HepG2 (cell line): ENCODE results near the gene GALNT11. TPM values are rescaled to one million over a fixed set of nuclear protein-coding genes. Genes with fewer than 3 reads are reported as not detected.

Experiments
- BHLHE40 ChIP-seq: IDR thresholded peaks from 2 replicates; pipeline ENCODE4 v1.6.1; 2011; ENCODE audit warnings: low read length, improper control_type of control experiment
- CHCHD3 ChIP-seq: sonication (generic); formaldehyde crosslinking; IDR thresholded peaks from 2 replicates; pipeline ENCODE4 v1.8.0; 2022; ENCODE audit warnings: mild to moderate bottlenecking, missing genetic modification reagents, moderate library complexity
- DNMT1 ChIP-seq: sonication (generic); formaldehyde crosslinking; IDR thresholded peaks from 2 replicates; pipeline ENCODE4 v1.5.1; 2020; ENCODE audit warnings: mild to moderate bottlenecking, missing genetic modification reagents
- E2F1 ChIP-seq: sonication (generic); formaldehyde crosslinking; IDR thresholded peaks from 2 replicates; pipeline ENCODE4 v1.5.0; 2020; ENCODE audit warnings: missing genetic modification reagents
- FOXJ3 ChIP-seq: sonication (generic); formaldehyde crosslinking; IDR thresholded peaks from 2 replicates; pipeline ENCODE4 v1.4.0; 2020; ENCODE audit warnings: missing genetic modification reagents, mild to moderate bottlenecking, borderline replicate concordance
- GRHL1 ChIP-seq: sonication (generic); formaldehyde crosslinking; conservative IDR thresholded peaks from 2 replicates; pipeline ENCODE4 v1.8.0; 2022; ENCODE audit warnings: missing genetic modification reagents
- HNRNPUL1 ChIP-seq: fragments of 200-400 bp; formaldehyde crosslinking; IDR thresholded peaks from 2 replicates; pipeline ENCODE4 v1.6.1; 2017; ENCODE audit warnings: low read depth, mild to moderate bottlenecking, low read length, moderate library complexity
- JDP2 ChIP-seq: sonication (generic); formaldehyde crosslinking; IDR thresholded peaks from 2 replicates; pipeline ENCODE4 v1.8.1; 2022; ENCODE audit warnings: missing genetic modification reagents, borderline replicate concordance
- KLF15 ChIP-seq: sonication (generic); formaldehyde crosslinking; IDR thresholded peaks from 2 replicates; pipeline ENCODE4 v1.8.1; 2023; ENCODE audit warnings: borderline replicate concordance, mild to moderate bottlenecking, inconsistent platforms, missing genetic modification reagents, mixed read lengths
- MIER3 ChIP-seq: IDR thresholded peaks from 2 replicates; pipeline ENCODE4 v1.6.1; 2016; ENCODE audit warnings: missing compliant biosample characterization, borderline replicate concordance
- MTERF4 ChIP-seq: sonication (generic); formaldehyde crosslinking; IDR thresholded peaks from 2 replicates; pipeline ENCODE4 v1.8.0; 2023; ENCODE audit warnings: mild to moderate bottlenecking, missing genetic modification reagents
- PBX2 ChIP-seq: IDR thresholded peaks from 2 replicates; pipeline ENCODE4 v1.6.1; 2016; ENCODE audit warnings: control low read depth
- RBM39 ChIP-seq: fragments of 200-400 bp; formaldehyde crosslinking; IDR thresholded peaks from one replicate; pipeline ENCODE4 v1.6.1; 2018; ENCODE audit warnings: antibody characterized with exemption, mild to moderate bottlenecking, low read depth, low read length; ENCODE audit not compliant: poor library complexity, severe bottlenecking
- SCMH1 ChIP-seq: sonication (generic); formaldehyde crosslinking; IDR thresholded peaks from 2 replicates; pipeline ENCODE4 v1.9.0; 2021; ENCODE audit warnings: missing genetic modification reagents, mild to moderate bottlenecking, borderline replicate concordance
- ZBTB42 ChIP-seq: sonication (generic); formaldehyde crosslinking; IDR thresholded peaks from 2 replicates; pipeline ENCODE4 v1.5.0; 2020; ENCODE audit warnings: mild to moderate bottlenecking, missing genetic modification reagents
- ZFP36L2 ChIP-seq: sonication (generic); formaldehyde crosslinking; IDR thresholded peaks from 2 replicates; pipeline ENCODE4 v1.4.0; 2020; ENCODE audit warnings: missing genetic modification reagents
- ZKSCAN5 ChIP-seq: sonication (generic); formaldehyde crosslinking; IDR thresholded peaks from 2 replicates; pipeline ENCODE4 v1.5.1; 2020; ENCODE audit warnings: mild to moderate bottlenecking, missing genetic modification reagents
- ZNF432 ChIP-seq: sonication (generic); formaldehyde crosslinking; IDR thresholded peaks from 2 replicates; pipeline ENCODE4 v1.5.0; 2020; ENCODE audit warnings: missing genetic modification reagents, mild to moderate bottlenecking, borderline replicate concordance
- ZNF468 ChIP-seq: sonication (generic); formaldehyde crosslinking; IDR thresholded peaks from 2 replicates; pipeline ENCODE4 v1.8.0; 2022; ENCODE audit warnings: mild to moderate bottlenecking, moderate library complexity, missing genetic modification reagents
- ZNF510 ChIP-seq: sonication (generic); formaldehyde crosslinking; IDR thresholded peaks from 2 replicates; pipeline ENCODE4 v1.4.0; 2020; ENCODE audit warnings: low read depth, mild to moderate bottlenecking, missing genetic modification reagents
- ZNF557 ChIP-seq: sonication (generic); formaldehyde crosslinking; IDR thresholded peaks from 2 replicates; pipeline ENCODE4 v1.4.0; 2020; ENCODE audit warnings: missing genetic modification reagents
- ZNF75D ChIP-seq: sonication (generic); formaldehyde crosslinking; IDR thresholded peaks from 2 replicates; pipeline ENCODE4 v1.8.1; 2023; ENCODE audit warnings: missing genetic modification reagents, mild to moderate bottlenecking, borderline replicate concordance
- polyA plus RNA-seq, 8 experiments: library from polyadenylated mRNA; depleted of rRNA in 3 of 8; stranded (reverse) in 7 of 8; unstranded in 1 of 8; fragments of >200 nt; fragmentation: Illumina TruSeq in 4 of 8; extraction: Trizol in 4 of 8; gene quantifications; 2 replicates each; pipeline versions ENCODE4 v1.2.1 to v1.2.3, GENCODE V29; 2011 to 2016; ENCODE audit warnings: low read depth in 4 of 8, missing spikeins in 1 of 8, mixed read lengths in 1 of 8; ENCODE audit not compliant: insufficient read depth in 1 of 8
- total RNA-seq, 5 experiments: library from RNA; depleted of rRNA; stranded (reverse); fragments of >200 nt; fragmentation: Illumina TruSeq; extraction: Trizol; gene quantifications; 2 replicates each; pipeline ENCODE4 v1.2.3, GENCODE V29; 2016; ENCODE audit warnings: low read depth in 1 of 5
- TF ChIP-seq, protein P1 (sequence below): fragments of 450-650 bp; IDR thresholded peaks from 2 replicates; pipeline ENCODE4 v1.6.1; 2016
- TF ChIP-seq, protein P2 (sequence below): sonication (generic); formaldehyde crosslinking; conservative IDR thresholded peaks from 2 replicates; pipeline ENCODE4 v1.4.0; 2020; ENCODE audit warnings: missing genetic modification reagents

The GALNT11 gene
- total and polyA plus RNA-seq, 2 of the 13 experiments (the other 11 are each of a cell fraction or from before 2014, with no cell fraction given): 9.3 to 16.3 TPM

- TF ChIP-seq ZNF468 (CRISPR knock-in tag) (no peak), ZNF432 (CRISPR knock-in tag) (no peak), ZNF557 (no peak), KLF15 (CRISPR knock-in tag) (no peak), RBM39 (no peak), ZNF75D (CRISPR knock-in tag) (no peak), E2F1 (CRISPR knock-in tag) (no peak), HNRNPUL1 (no peak), DNMT1 (CRISPR knock-in tag) (no peak), CHCHD3 (CRISPR knock-in tag) (no peak), ZFP36L2 (CRISPR knock-in tag) (no peak), MIER3 (CRISPR knock-in tag) (no peak), GRHL1 (CRISPR knock-in tag) (no peak), ZBTB42 (no peak), PBX2 (CRISPR knock-in tag) (no peak), BHLHE40 (no peak), ZKSCAN5 (CRISPR knock-in tag) (no peak), FOXJ3 (CRISPR knock-in tag) (peak; percentile 83), SCMH1 (CRISPR knock-in tag) (no peak), MTERF4 (no peak), ZNF510 (no peak), JDP2 (CRISPR knock-in tag) (no peak)
- TF ChIP-seq, protein P1, sequence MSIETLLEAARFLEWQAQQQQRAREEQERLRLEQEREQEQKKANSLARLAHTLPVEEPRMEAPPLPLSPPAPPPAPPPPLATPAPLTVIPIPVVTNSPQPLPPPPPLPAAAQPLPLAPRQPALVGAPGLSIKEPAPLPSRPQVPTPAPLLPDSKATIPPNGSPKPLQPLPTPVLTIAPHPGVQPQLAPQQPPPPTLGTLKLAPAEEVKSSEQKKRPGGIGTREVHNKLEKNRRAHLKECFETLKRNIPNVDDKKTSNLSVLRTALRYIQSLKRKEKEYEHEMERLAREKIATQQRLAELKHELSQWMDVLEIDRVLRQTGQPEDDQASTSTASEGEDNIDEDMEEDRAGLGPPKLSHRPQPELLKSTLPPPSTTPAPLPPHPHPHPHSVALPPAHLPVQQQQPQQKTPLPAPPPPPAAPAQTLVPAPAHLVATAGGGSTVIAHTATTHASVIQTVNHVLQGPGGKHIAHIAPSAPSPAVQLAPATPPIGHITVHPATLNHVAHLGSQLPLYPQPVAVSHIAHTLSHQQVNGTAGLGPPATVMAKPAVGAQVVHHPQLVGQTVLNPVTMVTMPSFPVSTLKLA: no peak
- TF ChIP-seq, protein P2, sequence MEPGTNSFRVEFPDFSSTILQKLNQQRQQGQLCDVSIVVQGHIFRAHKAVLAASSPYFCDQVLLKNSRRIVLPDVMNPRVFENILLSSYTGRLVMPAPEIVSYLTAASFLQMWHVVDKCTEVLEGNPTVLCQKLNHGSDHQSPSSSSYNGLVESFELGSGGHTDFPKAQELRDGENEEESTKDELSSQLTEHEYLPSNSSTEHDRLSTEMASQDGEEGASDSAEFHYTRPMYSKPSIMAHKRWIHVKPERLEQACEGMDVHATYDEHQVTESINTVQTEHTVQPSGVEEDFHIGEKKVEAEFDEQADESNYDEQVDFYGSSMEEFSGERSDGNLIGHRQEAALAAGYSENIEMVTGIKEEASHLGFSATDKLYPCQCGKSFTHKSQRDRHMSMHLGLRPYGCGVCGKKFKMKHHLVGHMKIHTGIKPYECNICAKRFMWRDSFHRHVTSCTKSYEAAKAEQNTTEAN: 0 out of 2 replicates have a peak, but pooled peaks have one; percentile 39
These were observed 55.6 kb downstream of the GALNT11 start (continued) for GRCh38 chr7:152081088-152081487.
